ENCODE measurements around the gene BCL2L13.

The BCL2L13 gene, protein sequence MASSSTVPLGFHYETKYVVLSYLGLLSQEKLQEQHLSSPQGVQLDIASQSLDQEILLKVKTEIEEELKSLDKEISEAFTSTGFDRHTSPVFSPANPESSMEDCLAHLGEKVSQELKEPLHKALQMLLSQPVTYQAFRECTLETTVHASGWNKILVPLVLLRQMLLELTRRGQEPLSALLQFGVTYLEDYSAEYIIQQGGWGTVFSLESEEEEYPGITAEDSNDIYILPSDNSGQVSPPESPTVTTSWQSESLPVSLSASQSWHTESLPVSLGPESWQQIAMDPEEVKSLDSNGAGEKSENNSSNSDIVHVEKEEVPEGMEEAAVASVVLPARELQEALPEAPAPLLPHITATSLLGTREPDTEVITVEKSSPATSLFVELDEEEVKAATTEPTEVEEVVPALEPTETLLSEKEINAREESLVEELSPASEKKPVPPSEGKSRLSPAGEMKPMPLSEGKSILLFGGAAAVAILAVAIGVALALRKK

DNA sequence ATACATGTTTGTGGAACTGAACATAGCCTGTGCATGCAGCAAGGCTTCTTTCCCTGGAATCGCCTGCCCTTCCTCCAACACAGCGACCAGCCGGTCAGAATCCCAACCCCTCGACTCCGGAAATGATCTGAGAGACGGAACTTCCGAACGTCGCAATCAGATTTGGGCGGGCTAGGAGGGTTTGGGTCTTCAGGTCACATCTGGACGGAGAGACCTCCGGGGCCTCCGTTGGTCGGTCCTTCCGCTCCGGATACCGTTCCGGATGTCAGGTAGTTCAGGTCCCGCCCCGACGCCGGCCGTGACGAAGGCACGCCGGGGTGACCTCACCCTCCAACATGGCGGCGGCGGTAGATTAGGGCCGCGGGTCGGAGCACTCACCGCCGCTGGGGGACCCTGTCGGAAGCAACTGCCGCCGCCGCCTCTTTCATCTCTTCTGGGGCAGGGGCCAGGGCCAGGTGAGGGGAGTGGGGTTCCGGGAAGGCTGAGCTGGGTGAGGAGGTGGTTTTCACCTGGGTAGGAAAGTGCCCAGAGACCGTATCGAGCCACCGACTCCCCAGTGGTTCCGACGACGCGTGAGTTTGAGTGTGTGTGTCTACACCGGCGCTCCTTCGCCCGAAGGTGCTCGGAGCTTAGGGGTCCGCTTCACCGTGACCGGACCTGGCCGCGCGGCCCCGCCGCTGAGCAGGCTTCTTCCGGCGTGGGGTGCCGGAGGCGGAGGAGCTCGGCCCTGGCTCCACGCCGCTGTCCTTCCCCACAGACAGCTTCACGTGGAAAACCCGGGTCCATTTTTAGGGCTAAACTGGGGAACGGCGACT lies at the start of gene BCL2L13:
TSS of gene BCL2L13 (plus strand) at position 326 of the 815 bp plus-strand sequence. CDS start 16,955 bp downstream, outside the sequence.
- Histone ChIP-seq H3K4me2 (ENCODE audit: low read length) (peak within 1 kb of the TSS; percentile 83), H3K27me3 (ENCODE audit: control insufficient read depth, insufficient read depth, low read length) (no peaks in the 10 kb centered on the region), H2AFZ (peak within 1 kb of the TSS; percentile 91), H3K79me2 (no peaks in the 10 kb centered on the region), H3K4me3 (ENCODE audit: low read depth, low read length) (peak within 1 kb of the TSS; percentile 90), H3K36me3 (ENCODE audit: control insufficient read depth, insufficient read depth, low read length) (no peaks in the 10 kb centered on the region), H3K4me1 (peaks cover 8% of the 10 kb centered on the region), H3K9ac (peak within 1 kb of the TSS; percentile 87), H3K9me3 (ENCODE audit: control insufficient read depth, low read length) (no peaks in the 10 kb centered on the region), H3K27ac (peak within 1 kb of the TSS; percentile 99)
- TF ChIP-seq, protein P1, sequence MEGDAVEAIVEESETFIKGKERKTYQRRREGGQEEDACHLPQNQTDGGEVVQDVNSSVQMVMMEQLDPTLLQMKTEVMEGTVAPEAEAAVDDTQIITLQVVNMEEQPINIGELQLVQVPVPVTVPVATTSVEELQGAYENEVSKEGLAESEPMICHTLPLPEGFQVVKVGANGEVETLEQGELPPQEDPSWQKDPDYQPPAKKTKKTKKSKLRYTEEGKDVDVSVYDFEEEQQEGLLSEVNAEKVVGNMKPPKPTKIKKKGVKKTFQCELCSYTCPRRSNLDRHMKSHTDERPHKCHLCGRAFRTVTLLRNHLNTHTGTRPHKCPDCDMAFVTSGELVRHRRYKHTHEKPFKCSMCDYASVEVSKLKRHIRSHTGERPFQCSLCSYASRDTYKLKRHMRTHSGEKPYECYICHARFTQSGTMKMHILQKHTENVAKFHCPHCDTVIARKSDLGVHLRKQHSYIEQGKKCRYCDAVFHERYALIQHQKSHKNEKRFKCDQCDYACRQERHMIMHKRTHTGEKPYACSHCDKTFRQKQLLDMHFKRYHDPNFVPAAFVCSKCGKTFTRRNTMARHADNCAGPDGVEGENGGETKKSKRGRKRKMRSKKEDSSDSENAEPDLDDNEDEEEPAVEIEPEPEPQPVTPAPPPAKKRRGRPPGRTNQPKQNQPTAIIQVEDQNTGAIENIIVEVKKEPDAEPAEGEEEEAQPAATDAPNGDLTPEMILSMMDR (IDR thresholded peaks at IDR 0.05): no peak

DNA sequence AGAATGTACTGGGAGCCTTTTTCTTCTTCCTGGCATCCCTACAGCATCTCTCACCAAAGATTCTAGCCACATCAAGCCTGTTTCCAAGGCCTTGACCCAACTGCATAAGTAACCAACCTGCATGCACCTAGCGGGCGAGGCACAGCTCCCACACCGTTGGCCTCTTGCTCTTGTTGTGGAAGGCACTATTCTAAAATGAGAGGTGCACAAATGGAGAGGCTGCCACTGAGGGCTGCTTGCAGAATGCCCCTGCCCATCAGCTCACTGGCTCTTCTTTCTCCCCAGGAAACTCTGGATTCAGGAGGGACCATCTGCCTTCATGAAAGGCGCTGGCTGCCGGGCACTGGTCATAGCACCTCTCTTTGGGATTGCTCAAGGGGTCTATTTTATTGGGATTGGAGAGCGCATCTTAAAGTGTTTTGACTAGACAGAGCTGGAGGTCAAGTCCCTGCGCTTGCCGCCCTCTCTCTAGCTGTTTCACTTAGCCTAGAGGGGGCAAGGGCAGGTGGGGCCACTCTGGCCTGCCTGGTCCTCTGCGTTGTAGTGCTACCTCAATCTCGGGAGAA lies 48.7 kb upstream of the BCL2L13 start:
- Histone ChIP-seq H3K36me3 (ENCODE audit: control insufficient read depth, insufficient read depth, low read length) (no peaks in the 10 kb centered on the region), H3K4me3 (ENCODE audit: low read depth, low read length) (no peak overlapping the region), H3K79me2 (no peaks in the 10 kb centered on the region), H3K4me2 (ENCODE audit: low read length) (no peak overlapping the region), H2AFZ (no peak overlapping the region), H3K27ac (no peak overlapping the region), H3K27me3 (ENCODE audit: control insufficient read depth, insufficient read depth, low read length) (no peaks in the 10 kb centered on the region), H3K4me1 (no peaks in the 10 kb centered on the region), H3K9ac (no peak overlapping the region), H3K9me3 (ENCODE audit: control insufficient read depth, low read length) (no peaks in the 10 kb centered on the region)
- TF ChIP-seq, protein P1 (IDR thresholded peaks at IDR 0.05): no peak

DNA sequence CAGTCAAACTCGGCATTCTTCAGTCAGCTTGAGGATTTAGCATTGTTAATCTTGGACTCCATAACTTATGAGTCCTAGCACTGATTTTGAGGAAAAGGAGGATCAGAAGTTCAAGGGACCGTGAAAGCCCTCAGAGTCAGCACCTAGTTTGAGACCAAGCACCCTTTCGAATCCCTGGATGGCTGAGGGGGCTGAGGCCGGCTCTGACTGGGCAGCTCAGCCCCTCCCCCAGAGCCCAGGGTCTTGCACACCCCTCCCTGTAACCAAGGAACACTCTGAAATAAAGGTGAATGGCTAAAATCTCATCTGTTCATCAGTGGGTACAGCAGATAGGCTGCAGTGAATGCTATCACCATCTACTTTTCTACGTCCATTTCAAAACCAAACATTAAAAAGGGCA lies 48.0 kb upstream of the BCL2L13 start:
- Histone ChIP-seq H3K4me1 (no peaks in the 10 kb centered on the region), H3K36me3 (ENCODE audit: control insufficient read depth, insufficient read depth, low read length) (no peaks in the 10 kb centered on the region), H3K27ac (no peak overlapping the region), H3K79me2 (no peaks in the 10 kb centered on the region), H3K9ac (no peak overlapping the region), H3K4me3 (ENCODE audit: low read depth, low read length) (no peak overlapping the region), H3K4me2 (ENCODE audit: low read length) (no peak overlapping the region), H3K27me3 (ENCODE audit: control insufficient read depth, insufficient read depth, low read length) (no peaks in the 10 kb centered on the region), H2AFZ (no peak overlapping the region), H3K9me3 (ENCODE audit: control insufficient read depth, low read length) (no peaks in the 10 kb centered on the region)
- TF ChIP-seq, protein P1 (IDR thresholded peaks at IDR 0.05): no peak

DNA sequence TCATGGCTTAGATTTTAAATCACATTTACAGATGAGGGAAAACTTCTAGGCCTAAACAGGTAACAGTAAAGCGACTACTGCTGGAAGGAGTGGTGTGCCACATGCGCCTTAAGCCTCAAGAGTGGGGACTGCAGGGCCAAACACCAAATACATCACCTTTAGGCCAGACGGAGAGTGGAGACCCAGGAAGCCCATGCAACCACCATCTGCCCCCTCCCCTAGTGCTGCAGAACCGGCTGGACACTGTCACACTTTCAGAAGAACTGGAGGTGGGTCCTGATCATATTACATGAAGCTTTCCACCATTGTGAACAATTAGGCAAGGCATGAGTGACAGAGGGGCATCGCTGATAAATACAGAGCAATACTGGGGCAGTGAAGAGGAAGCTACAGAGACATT lies 46.4 kb upstream of the BCL2L13 start:
- Histone ChIP-seq H3K27ac (no peak overlapping the region), H3K9ac (no peak overlapping the region), H3K4me2 (ENCODE audit: low read length) (no peak overlapping the region), H3K79me2 (no peaks in the 10 kb centered on the region), H3K36me3 (ENCODE audit: control insufficient read depth, insufficient read depth, low read length) (no peaks in the 10 kb centered on the region), H3K4me1 (no peaks in the 10 kb centered on the region), H2AFZ (no peak overlapping the region), H3K4me3 (ENCODE audit: low read depth, low read length) (no peak overlapping the region), H3K27me3 (ENCODE audit: control insufficient read depth, insufficient read depth, low read length) (no peaks in the 10 kb centered on the region), H3K9me3 (ENCODE audit: control insufficient read depth, low read length) (no peaks in the 10 kb centered on the region)
- TF ChIP-seq, protein P1 (IDR thresholded peaks at IDR 0.05): no peak
